GM12865 (cell line): Measurements from ENCODE around the gene CTNS.
A peak's percentile ranks its signal among the peaks of the same experiment; 100 is the strongest.

Experiments
- DNase-seq: peaks from one replicate; pipeline ENCODE4 v3.0.0; 2010; ENCODE audit warnings: low read depth
- H3K4me3 ChIP-seq: 2 replicates; pipeline ENCODE4 v1.5.1; 2011; ENCODE audit warnings: mild to moderate bottlenecking, low read depth, low read length, control low read depth
- TF ChIP-seq, protein P1 (sequence below): IDR thresholded peaks from 2 replicates; pipeline ENCODE4 v1.5.1; 2011; ENCODE audit warnings: low read length, control low read depth, low read depth, inconsistent platforms; ENCODE audit not compliant: insufficient read depth; ENCODE audit errors: missing control alignments

Gene CTNS

DNA sequence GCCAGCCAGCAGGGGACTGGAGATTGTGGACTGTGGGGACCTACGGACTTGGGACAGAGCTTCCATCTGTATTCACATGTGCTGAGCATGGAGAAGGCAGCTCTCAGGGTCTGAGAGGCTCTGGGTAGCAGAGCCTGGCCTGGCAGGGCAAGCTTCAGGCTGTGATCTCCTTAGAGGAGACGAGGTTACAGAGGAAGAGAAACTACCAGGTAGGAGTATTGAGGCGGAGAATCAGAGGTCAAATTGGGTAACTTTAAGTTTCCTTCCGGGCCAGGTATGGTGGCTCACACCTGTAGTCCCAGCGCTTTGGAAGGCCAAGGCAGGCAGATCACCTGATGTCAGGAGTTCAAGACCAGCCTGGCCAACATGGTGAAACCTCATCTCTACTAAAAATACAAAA, 8.8 kb downstream of the CTNS start:
- DNase-seq: no peak
- TF ChIP-seq, protein P1, sequence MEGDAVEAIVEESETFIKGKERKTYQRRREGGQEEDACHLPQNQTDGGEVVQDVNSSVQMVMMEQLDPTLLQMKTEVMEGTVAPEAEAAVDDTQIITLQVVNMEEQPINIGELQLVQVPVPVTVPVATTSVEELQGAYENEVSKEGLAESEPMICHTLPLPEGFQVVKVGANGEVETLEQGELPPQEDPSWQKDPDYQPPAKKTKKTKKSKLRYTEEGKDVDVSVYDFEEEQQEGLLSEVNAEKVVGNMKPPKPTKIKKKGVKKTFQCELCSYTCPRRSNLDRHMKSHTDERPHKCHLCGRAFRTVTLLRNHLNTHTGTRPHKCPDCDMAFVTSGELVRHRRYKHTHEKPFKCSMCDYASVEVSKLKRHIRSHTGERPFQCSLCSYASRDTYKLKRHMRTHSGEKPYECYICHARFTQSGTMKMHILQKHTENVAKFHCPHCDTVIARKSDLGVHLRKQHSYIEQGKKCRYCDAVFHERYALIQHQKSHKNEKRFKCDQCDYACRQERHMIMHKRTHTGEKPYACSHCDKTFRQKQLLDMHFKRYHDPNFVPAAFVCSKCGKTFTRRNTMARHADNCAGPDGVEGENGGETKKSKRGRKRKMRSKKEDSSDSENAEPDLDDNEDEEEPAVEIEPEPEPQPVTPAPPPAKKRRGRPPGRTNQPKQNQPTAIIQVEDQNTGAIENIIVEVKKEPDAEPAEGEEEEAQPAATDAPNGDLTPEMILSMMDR: no peak
- no peak overlapping the region for H3K4me3 ChIP-seq

DNA sequence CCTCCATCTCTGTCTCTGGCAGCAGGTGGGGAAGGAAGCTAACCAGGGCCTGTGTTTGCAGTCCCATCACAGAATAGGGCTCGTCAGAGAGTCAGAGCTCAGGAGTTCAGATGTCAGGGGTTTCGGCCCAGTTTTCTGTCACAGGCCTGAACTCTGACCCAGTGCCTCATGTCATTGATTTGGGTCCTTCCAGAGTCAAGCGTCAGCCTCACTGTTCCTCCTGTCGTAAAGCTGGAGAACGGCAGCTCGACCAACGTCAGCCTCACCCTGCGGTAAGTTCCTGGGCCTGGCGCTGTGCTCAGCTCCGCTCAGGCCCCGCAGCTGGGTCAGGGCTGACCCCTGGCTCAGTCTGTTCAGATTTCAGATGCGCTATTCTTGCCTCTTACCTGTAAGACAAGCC, 10.7 kb downstream of the CTNS start:
- no peak for DNase-seq
- H3K4me3 ChIP-seq: no peak overlapping the region
- TF ChIP-seq, protein P1: no peak

DNA sequence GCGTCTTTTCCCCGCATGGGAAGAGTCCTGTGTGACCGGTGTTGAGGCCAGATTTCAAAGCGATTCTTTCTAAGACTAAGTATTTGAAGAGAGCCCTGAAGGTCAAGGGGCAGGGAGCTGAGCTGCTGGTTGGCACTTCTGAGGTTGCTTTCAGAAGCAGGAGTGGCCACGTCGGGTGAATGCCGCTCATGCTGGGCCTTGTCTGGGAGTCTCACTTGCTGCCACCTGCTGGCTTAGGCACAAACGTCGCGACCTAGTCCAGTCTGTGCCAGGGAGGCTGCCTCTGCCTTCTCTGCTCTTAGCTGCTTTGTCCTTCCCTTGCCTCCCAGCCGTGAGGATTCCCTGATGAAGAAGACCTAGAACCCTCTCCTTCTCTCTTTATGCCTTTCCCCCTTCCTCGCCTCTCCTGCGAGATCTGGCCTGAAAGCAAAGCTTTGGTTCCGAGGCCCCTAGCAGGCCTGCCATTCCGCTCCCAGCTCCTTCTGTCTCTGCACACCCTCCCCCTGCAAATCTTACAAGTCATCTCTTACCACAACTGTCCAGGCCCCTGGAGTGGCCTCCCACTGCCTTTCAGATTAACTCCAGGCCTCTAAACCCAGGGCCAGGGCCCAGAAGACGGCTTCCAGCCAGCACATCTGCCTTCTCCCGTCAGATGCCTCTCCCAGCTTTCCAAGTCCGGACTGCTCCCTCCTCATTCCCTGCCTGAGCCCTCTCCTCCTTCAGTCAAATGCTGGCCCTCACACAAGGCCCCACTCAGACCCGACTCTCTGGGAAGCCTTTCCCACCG, 11.4 kb downstream of the CTNS start:
- TF ChIP-seq, protein P1: peak; percentile 48
- H3K4me3 ChIP-seq: no peak overlapping the region
- DNase-seq: peak; percentile 67

DNA sequence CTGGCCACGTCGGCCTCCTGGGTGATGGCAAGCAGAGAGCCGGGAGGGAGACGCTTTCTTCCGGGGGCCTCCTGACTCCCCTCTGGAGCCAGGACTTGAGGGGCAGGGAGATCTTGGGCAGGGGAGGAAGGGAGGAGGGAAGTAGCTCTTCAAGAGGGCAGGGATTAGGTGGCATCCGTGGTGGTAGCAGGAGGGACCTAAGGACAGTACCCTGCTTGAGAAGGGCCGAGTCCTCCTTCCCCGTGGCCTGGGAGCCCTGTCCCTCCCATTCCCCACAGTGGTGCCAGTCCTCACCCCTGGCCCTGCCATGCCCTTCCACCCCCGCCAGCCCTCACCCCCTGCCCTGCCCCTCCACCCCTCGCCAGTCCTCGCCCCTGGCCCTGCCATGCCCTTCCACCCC, 19.2 kb downstream of the CTNS start:
- TF ChIP-seq, protein P1: no peak
- H3K4me3 ChIP-seq: no peak overlapping the region
- no peak for DNase-seq

DNA sequence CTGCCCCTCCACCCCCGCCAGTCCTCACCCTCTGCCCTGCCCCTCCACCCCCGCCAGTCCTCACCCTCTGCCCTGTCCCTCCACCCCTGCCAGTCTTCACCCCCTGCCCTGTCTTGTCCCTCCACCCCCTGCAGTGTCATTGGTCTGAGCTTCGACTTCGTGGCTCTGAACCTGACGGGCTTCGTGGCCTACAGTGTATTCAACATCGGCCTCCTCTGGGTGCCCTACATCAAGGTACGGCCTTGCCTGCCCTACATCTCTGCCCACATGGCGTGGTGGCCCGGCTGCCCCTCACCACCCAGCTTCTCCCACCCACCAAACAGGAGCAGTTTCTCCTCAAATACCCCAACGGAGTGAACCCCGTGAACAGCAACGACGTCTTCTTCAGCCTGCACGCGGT, 19.8 kb downstream of the CTNS start:
- TF ChIP-seq, protein P1: no peak
- no peak for DNase-seq
- H3K4me3 ChIP-seq: no peak overlapping the region

DNA sequence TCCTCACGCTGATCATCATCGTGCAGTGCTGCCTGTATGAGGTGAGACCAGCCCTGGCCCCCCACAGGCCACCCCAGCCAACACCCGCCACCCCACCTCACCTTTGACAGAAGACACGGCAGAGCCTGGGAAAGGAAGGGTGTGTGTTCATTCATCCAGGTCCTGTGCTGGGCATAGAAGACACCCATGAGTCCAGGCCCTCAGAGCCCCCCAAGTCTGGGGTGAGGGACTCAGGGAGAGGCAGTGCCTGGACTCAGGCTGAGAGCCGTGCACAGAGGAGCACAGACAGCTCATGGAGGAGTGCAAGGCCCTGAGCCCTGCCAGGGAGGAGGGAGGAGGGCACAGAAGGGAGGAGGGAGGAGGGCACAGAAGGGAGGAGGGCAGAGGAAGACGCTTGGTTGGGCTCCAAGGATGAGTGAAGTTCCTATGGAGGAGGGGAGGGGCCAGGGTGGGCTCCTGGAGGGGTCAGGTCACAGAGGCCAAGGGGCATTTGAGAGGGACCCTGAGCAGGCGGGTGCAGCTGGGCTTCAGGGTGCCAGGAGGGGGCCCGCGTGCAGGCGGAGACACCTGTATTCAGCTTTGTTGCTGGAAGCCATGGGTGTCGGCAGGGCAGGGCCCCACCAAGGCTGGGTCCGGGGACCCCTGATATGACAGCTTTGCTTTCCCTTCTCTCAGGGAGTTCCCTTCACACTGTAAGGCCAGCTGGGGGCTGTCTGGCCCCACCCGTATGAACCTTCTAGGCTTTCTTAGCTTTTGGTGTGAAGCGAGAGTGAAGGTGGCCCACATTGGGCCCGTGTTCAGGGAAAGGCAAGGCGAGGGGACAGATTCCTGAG, 20.4 kb downstream of the CTNS start:
- no peak overlapping the region for H3K4me3 ChIP-seq
- no peak for DNase-seq
- TF ChIP-seq, protein P1: no peak

DNA sequence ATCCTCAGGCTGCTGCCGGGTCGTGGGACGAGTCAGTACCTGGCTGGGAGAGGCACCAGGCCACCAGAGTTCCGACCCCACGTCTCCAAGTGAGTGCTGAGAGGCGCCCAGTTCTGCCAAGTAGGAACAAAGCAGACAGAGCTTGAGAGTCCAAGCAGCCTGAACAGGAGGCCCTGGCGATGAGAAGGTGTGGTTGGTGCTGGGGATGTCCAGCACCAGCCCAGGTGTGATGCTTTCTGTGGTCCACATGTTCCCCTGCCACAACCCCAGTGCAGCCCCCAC, 21.0 kb downstream of the CTNS start:
- no peak for DNase-seq
- no peak overlapping the region for H3K4me3 ChIP-seq
- TF ChIP-seq, protein P1: no peak
